Loucy (cell line): ENCODE data around the gene FMO3.

Experiments used
- H2AFZ ChIP-seq: fragments of 200-600 bp; sonication (generic); 2 replicates; pipeline ENCODE4 v1.6.0; 2016; ENCODE audit warnings: antibody characterized with exemption, mild to moderate bottlenecking, low read length, moderate library complexity
- H3F3A ChIP-seq: fragments of 200-600 bp; 2 replicates; pipeline ENCODE4 v1.6.0; 2016; ENCODE audit warnings: antibody characterized with exemption, low read depth, mild to moderate bottlenecking
- H3K27me3 ChIP-seq: fragments of 200-600 bp; sonication (generic); 2 replicates; pipeline ENCODE4 v1.6.1; 2014; ENCODE audit warnings: low read length, mild to moderate bottlenecking; ENCODE audit not compliant: insufficient read depth, poor library complexity, severe bottlenecking
- H3K36me3 ChIP-seq: fragments of 200-600 bp; sonication (generic); 2 replicates; pipeline ENCODE4 v1.6.1; 2016; ENCODE audit warnings: low read length; ENCODE audit not compliant: insufficient read depth
- H3K4me1 ChIP-seq: fragments of 200-600 bp; sonication (generic); 2 replicates; pipeline ENCODE4 v1.5.1; 2014; ENCODE audit warnings: low read length, mild to moderate bottlenecking; ENCODE audit not compliant: insufficient read depth, poor library complexity, severe bottlenecking
- H3K4me2 ChIP-seq: fragments of 200-600 bp; sonication (generic); 2 replicates; pipeline ENCODE4 v1.6.0; 2014; ENCODE audit warnings: antibody characterized with exemption, low read length, low read depth, mild to moderate bottlenecking; ENCODE audit not compliant: poor library complexity, severe bottlenecking
- H3K4me3 ChIP-seq: fragments of 200-600 bp; sonication (generic); 2 replicates; pipeline ENCODE4 v1.5.1; 2014; ENCODE audit warnings: low read length, mild to moderate bottlenecking, mixed read lengths; ENCODE audit not compliant: poor library complexity, severe bottlenecking
- H3K79me2 ChIP-seq: fragments of 200-600 bp; sonication (generic); 2 replicates; pipeline ENCODE4 v1.6.1; 2014; ENCODE audit warnings: low read length; ENCODE audit not compliant: insufficient read depth
- H3K9ac ChIP-seq: fragments of 200-600 bp; sonication (generic); 2 replicates; pipeline ENCODE4 v1.6.0; 2014; ENCODE audit warnings: mild to moderate bottlenecking, low read depth, low read length, moderate library complexity; ENCODE audit not compliant: poor library complexity, severe bottlenecking
- H3K9me2 ChIP-seq: fragments of 200-600 bp; sonication (generic); replicated peaks from 2 replicates; pipeline ENCODE4 v1.6.1; 2016; ENCODE audit warnings: low read depth, low read length, mixed read lengths
- H3K9me3 ChIP-seq: fragments of 200-600 bp; sonication (generic); 2 replicates; pipeline ENCODE4 v1.6.1; 2014; ENCODE audit warnings: mild to moderate bottlenecking, antibody characterized with exemption, low read length, low read depth; ENCODE audit not compliant: insufficient read depth
- H4K20me1 ChIP-seq: fragments of 200-600 bp; sonication (generic); 2 replicates; pipeline ENCODE4 v1.6.0; 2014; ENCODE audit warnings: antibody characterized with exemption, low read length, mild to moderate bottlenecking; ENCODE audit not compliant: insufficient read depth, poor library complexity, severe bottlenecking
- EZH2phosphoT487 ChIP-seq: fragments of 200-600 bp; IDR thresholded peaks from 2 replicates; pipeline ENCODE4 v1.6.1; 2018; ENCODE audit warnings: antibody characterized with exemption, mild to moderate bottlenecking, moderate library complexity, borderline replicate concordance
- TF ChIP-seq, protein P1 (sequence below): fragments of 200-600 bp; sonication (generic); conservative IDR thresholded peaks from 2 replicates; pipeline ENCODE4 v1.5.1; 2014; ENCODE audit warnings: mild to moderate bottlenecking, antibody characterized with exemption, low read length

Gene FMO3

DNA sequence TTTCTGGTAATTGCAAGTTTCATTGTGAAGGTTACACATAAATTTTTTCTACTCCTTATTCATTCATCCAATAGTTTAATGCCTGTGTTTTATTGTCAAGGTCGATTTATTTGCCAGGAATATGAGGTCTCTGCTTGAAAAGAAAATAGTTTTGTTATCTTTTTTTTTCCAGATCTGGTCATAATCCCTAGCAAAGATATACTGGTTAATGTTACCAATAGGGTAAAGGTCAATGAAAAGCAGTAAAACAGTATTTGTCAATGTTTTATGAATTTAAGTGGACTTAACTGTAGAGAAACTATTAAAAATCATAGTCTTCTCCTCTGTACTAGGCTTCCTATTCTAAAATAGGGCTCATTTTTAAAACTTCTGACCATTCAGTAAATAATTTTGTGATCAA lies 8.1 kb upstream of the FMO3 start:
- no peak overlapping the region for H2AFZ ChIP-seq
- H3K36me3 ChIP-seq: no peaks in the 10 kb centered on the region
- H3K27me3 ChIP-seq: no peaks in the 10 kb centered on the region
- H3K4me2 ChIP-seq: no peak overlapping the region
- H3K9me3 ChIP-seq: no peaks in the 10 kb centered on the region
- H3K79me2 ChIP-seq: no peaks in the 10 kb centered on the region
- H4K20me1 ChIP-seq: no peaks in the 10 kb centered on the region
- H3K4me1 ChIP-seq: no peaks in the 10 kb centered on the region
- no peak overlapping the region for H3K4me3 ChIP-seq
- H3F3A ChIP-seq: no peaks in the 10 kb centered on the region
- no peaks in the 10 kb centered on the region for H3K9me2 ChIP-seq
- H3K9ac ChIP-seq: no peak overlapping the region
- no peak for TF ChIP-seq EZH2phosphoT487
- TF ChIP-seq, protein P1, sequence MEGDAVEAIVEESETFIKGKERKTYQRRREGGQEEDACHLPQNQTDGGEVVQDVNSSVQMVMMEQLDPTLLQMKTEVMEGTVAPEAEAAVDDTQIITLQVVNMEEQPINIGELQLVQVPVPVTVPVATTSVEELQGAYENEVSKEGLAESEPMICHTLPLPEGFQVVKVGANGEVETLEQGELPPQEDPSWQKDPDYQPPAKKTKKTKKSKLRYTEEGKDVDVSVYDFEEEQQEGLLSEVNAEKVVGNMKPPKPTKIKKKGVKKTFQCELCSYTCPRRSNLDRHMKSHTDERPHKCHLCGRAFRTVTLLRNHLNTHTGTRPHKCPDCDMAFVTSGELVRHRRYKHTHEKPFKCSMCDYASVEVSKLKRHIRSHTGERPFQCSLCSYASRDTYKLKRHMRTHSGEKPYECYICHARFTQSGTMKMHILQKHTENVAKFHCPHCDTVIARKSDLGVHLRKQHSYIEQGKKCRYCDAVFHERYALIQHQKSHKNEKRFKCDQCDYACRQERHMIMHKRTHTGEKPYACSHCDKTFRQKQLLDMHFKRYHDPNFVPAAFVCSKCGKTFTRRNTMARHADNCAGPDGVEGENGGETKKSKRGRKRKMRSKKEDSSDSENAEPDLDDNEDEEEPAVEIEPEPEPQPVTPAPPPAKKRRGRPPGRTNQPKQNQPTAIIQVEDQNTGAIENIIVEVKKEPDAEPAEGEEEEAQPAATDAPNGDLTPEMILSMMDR: no peak

DNA sequence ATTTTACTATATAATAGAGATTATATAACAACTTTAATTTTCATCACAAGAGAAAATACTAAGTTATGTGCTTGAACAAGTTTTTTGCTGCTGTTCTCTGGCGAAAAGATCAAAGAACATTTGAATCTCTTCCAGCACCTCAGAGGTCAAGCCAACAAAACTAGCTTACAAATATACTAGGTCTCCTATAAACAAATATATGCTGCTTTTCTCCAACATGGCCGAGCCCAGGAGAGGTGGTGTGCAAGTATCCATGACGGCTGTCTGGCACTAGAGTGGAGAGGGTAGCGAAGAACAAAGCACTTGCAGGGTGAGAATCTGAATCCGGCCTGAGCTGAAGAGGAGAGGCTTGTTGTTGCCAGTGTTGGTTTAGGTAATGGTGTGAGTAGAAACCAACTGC lies 7.5 kb upstream of the FMO3 start:
- no peaks in the 10 kb centered on the region for H3K79me2 ChIP-seq

DNA sequence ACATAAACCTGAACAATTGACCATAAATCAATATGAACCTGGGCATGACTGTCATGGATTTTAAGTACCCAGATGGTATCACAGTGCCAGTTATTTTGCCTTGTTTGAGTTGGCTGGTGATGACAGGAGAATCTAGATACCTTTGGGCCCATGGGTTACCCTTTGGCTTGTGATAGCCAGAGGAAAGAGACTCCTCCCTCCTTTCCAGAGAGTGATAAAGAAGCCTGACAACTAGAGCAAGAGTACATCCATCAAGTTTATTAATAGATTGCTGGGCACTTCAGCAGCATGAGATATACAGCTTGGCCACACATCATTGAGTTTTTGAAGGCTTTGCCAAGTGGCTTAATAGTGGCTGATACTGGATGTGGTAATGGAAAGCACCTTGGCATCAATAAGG lies 6.6 kb upstream of the FMO3 start:
- H3K4me2 ChIP-seq: no peak overlapping the region

More for the DNA sequence above, 7.5 kb upstream of the FMO3 start:
- no peak overlapping the region for H2AFZ ChIP-seq
- H3K9me2 ChIP-seq: no peaks in the 10 kb centered on the region
- no peak overlapping the region for H3K9ac ChIP-seq
- no peaks in the 10 kb centered on the region for H3K9me3 ChIP-seq
- no peaks in the 10 kb centered on the region for H3K27me3 ChIP-seq
- H3K4me2 ChIP-seq: no peak overlapping the region
- no peaks in the 10 kb centered on the region for H3F3A ChIP-seq
- H3K4me1 ChIP-seq: no peaks in the 10 kb centered on the region
- H4K20me1 ChIP-seq: no peaks in the 10 kb centered on the region
- no peak overlapping the region for H3K4me3 ChIP-seq
- H3K36me3 ChIP-seq: no peaks in the 10 kb centered on the region
- TF ChIP-seq, protein P1: no peak
- no peak for TF ChIP-seq EZH2phosphoT487

More for the DNA sequence above, 6.6 kb upstream of the FMO3 start:
- no peaks in the 10 kb centered on the region for H4K20me1 ChIP-seq
- no peaks in the 10 kb centered on the region for H3K9me2 ChIP-seq
- H3K4me1 ChIP-seq: no peaks in the 10 kb centered on the region
- no peaks in the 10 kb centered on the region for H3K27me3 ChIP-seq
- H3K9me3 ChIP-seq: no peaks in the 10 kb centered on the region
- no peaks in the 10 kb centered on the region for H3K79me2 ChIP-seq
- no peak for TF ChIP-seq EZH2phosphoT487
- TF ChIP-seq, protein P1: no peak
- no peaks in the 10 kb centered on the region for H3F3A ChIP-seq
- H3K9ac ChIP-seq: no peak overlapping the region
- H3K4me3 ChIP-seq: no peak overlapping the region
- no peaks in the 10 kb centered on the region for H3K36me3 ChIP-seq
- H2AFZ ChIP-seq: no peak overlapping the region
